K562 treated with DMSO at 1 percent for 4 hours (cell line): ENCODE data around the gene MCHR1. TPM values are rescaled to one million over a fixed set of nuclear protein-coding genes. Genes with fewer than 3 reads are reported as not detected.

Experiments used
- total RNA-seq: library from RNA; unstranded; fragments of 300-600 nt; gene quantifications from 2 replicates; pipeline ENCODE4 v1.2.3, GENCODE V29; 2022; ENCODE audit not compliant: insufficient read depth

The MCHR1 gene, protein sequence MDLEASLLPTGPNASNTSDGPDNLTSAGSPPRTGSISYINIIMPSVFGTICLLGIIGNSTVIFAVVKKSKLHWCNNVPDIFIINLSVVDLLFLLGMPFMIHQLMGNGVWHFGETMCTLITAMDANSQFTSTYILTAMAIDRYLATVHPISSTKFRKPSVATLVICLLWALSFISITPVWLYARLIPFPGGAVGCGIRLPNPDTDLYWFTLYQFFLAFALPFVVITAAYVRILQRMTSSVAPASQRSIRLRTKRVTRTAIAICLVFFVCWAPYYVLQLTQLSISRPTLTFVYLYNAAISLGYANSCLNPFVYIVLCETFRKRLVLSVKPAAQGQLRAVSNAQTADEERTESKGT
- total RNA-seq: not detected in 2 replicates

DNA sequence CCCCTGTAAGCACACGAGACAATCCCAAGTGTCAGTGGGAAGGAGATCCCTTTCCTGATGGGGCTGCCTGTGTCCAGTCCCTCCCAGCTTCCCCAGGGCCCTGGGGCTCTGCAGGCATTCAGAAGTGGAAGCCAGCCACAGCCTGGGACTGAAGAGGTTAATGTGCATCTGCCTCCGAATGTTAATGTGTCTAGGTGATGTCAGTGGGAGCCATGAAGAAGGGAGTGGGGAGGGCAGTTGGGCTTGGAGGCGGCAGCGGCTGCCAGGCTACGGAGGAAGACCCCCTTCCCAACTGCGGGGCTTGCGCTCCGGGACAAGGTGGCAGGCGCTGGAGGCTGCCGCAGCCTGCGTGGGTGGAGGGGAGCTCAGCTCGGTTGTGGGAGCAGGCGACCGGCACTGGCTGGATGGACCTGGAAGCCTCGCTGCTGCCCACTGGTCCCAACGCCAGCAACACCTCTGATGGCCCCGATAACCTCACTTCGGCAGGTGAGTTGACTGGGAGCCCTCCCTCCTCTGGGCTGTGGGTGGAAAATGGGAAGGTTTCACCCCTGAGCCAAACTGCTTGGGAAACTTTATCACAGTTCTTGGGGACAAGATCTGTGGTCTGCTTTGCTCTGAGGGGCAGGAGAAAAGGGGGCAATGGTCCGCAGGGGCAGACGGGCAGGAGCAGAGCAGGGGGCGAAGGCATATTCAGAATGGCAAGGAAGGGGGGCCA, at the start of gene MCHR1:
Gene MCHR1, plus strand, starts transcription at position 236 of the 715 bp plus-strand sequence. Its CDS starts 169 bp downstream, at position 405.

DNA sequence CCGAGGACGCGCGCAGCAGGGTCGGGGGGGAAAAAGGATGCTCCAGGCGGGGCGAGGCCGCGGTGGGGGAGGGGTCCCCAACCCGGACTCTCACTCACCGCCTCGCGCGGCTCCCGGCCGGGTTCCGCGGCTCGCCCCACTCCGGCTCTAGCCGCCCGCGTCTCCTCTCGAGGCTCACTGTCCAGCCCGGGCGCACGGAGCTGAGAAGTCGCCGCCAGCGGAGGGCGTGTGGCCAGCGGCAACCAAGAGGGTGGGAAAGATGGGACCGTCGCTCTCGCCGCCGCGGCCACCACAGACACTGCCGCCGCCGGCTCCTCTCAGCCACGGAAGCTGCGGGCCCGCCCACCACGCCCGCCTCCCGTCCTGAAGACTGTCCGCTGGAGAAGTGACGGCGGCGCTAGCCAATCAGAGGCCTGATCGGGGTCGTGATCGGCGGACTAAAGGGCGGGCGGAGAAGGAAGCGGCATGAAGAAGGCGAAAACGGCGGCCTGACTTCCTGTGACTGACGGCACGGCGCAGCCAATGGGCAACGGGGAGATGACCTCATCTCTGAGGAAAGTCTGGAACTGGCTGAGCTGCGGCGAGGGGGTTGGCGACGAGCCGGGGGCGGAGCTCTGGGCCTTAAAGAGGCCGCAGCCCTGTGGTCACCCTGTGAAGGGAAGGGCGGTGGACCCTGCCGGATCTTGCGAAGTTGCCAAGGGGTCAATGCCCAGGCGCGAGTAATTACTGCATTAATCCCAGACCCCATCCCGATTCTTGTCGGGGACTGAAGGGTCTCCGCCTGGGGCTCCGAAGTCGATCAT, 42.7 kb upstream of the MCHR1 start, which contains the start of gene MRTFA:
Gene MRTFA, minus strand, starts transcription at position 340 of the 803 bp plus-strand sequence.

Other genes with a start within 250 kb of the MCHR1 start
- 13.7 and 15.1 TPM in 2 replicates for gene MRTFA, start 42.8 kb upstream of the MCHR1 start, total RNA-seq
- 16.8 and 24.9 TPM in 2 replicates for gene SLC25A17, start 139.9 kb downstream of the MCHR1 start, total RNA-seq
- 179 and 241 TPM in 2 replicates for gene ST13, start 177.2 kb downstream of the MCHR1 start, total RNA-seq
- 8.9 and 9.1 TPM in 2 replicates for gene XPNPEP3, start 177.7 kb downstream of the MCHR1 start, total RNA-seq
- gene DNAJB7, start 182.6 kb downstream of the MCHR1 start, total RNA-seq: not detected in 2 replicates